IgD-negative memory B cell (primary cell): ENCODE results near the gene SLC39A8. TPM values are rescaled to one million over a fixed set of nuclear protein-coding genes. Genes with fewer than 3 reads are reported as not detected.

Experiments used
- H3K27ac Mint-ChIP-seq, 3 donors: one replicate each; pipeline ENCODE4 v1.8.0; 2020 to 2022; ENCODE audit warnings: mild to moderate bottlenecking in 3 of 3, mixed read lengths in 3 of 3, moderate library complexity in 1 of 3
- H3K27me3 Mint-ChIP-seq: one replicate; pipeline ENCODE4 v1.8.0; 2021; ENCODE audit warnings: mixed read lengths
- H3K36me3 Mint-ChIP-seq: one replicate; pipeline ENCODE4 v1.8.0; 2020; ENCODE audit warnings: mild to moderate bottlenecking, mixed read lengths
- H3K4me1 Mint-ChIP-seq, 3 donors: one replicate each; pipeline ENCODE4 v1.8.0; 2020 to 2022; ENCODE audit warnings: mixed read lengths in 3 of 3, mild to moderate bottlenecking in 1 of 3
- H3K4me3 Mint-ChIP-seq, 4 donors: one replicate each; pipeline ENCODE4 v1.8.0; 2020 to 2022; ENCODE audit warnings: mild to moderate bottlenecking in 4 of 4, mixed read lengths in 4 of 4, moderate library complexity in 3 of 4
- H3K9me3 Mint-ChIP-seq, 3 donors: one replicate each; pipeline ENCODE4 v1.8.0; 2020 to 2021; ENCODE audit warnings: mixed read lengths in 3 of 3, mild to moderate bottlenecking in 1 of 3
- polyA plus RNA-seq: library from polyadenylated mRNA; unstranded; fragments of 300-500 nt; fragmentation: Illumina TruSeq; gene quantifications from one replicate; pipeline ENCODE4 v1.2.3, GENCODE V29; 2021

Gene SLC39A8
- polyA plus RNA-seq, 1 donor from 2014 or later, result 4.3 TPM

- Mint-ChIP-seq H3K27ac (no peak overlapping the region), H3K4me3 (no peak overlapping the region), H3K9me3 (no peaks in the 10 kb centered on the region), H3K36me3 (no peaks in the 10 kb centered on the region), H3K4me1 (peaks cover 3 to 7% (median 5%) of the 10 kb centered on the region in 3 donors), H3K27me3 (no peaks in the 10 kb centered on the region)
Measured at GRCh38 chr4:102350634-102351033, 5.4 kb upstream of the SLC39A8 start.

- no peaks in the 10 kb centered on the region for H3K36me3 Mint-ChIP-seq
- no peaks in the 10 kb centered on the region for H3K9me3 Mint-ChIP-seq
- H3K27me3 Mint-ChIP-seq, result no peaks in the 10 kb centered on the region
- peaks cover 5 to 15% (median 14%) of the 10 kb centered on the region in 3 donors for H3K4me1 Mint-ChIP-seq
- H3K27ac Mint-ChIP-seq, result no peak overlapping the region
- no peak overlapping the region for H3K4me3 Mint-ChIP-seq
Measured at GRCh38 chr4:102348701-102349100, 3.4 kb upstream of the SLC39A8 start.

- Mint-ChIP-seq H3K4me1 (peaks cover 5 to 18% (median 16%) of the 10 kb centered on the region in 3 donors), H3K36me3 (peaks cover 2% of the 10 kb centered on the region), H3K9me3 (no peaks in the 10 kb centered on the region), H3K4me3 (peak overlapping the region; percentile 87 to 98 (median 93)), H3K27me3 (peaks cover 4% of the 10 kb centered on the region), H3K27ac (peak overlapping the region; percentile 80 to 94 (median 91))
Measured at GRCh38 chr4:102345795-102346100, 466 bp upstream of the SLC39A8 start.

- peak overlapping the region; percentile 87 to 98 (median 93) for H3K4me3 Mint-ChIP-seq
- peaks cover 6 to 18% (median 16%) of the 10 kb centered on the region in 3 donors for H3K4me1 Mint-ChIP-seq
- H3K36me3 Mint-ChIP-seq, result peaks cover 4% of the 10 kb centered on the region
- H3K9me3 Mint-ChIP-seq, result no peaks in the 10 kb centered on the region
- H3K27ac Mint-ChIP-seq, result peak overlapping the region; percentile 80 to 94 (median 91)
- peaks cover 4% of the 10 kb centered on the region for H3K27me3 Mint-ChIP-seq
Measured at GRCh38 chr4:102344520-102344953, 745 bp downstream of the SLC39A8 start.

DNA sequence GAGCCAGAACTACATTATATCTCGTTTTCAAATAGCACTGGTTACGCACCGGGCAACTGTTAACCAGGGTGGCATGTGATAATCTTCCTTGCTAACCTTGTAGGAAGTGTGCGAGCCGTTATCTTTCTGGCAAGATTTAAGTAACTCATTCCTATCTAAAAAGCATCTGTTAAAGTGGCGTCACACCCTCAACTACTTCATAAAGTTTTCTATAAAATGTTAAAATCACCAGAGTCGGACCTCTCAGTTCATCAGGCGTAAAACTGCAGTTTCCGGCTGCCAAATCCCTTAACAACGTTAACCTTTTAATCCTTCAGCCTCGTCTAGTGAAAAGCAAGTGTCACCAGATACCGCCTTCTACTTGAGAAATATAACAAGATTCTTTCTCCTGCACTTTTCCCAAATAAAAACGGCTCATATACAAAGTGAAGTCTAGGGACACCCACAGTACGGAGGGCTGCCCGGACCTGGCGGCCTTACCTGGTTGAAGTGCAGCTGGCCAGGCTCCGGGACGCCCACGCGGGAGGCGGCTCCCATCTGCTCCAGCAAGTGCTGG is 1.2 kb downstream of the SLC39A8 start:
- Mint-ChIP-seq H3K9me3 (no peaks in the 10 kb centered on the region), H3K36me3 (peaks cover 6% of the 10 kb centered on the region), H3K4me3 (peak overlapping the region; percentile 87 to 98 (median 93)), H3K27me3 (peaks cover 4% of the 10 kb centered on the region), H3K4me1 (peaks cover 6 to 18% (median 16%) of the 10 kb centered on the region in 3 donors), H3K27ac (peak overlapping the region in 2 of 3 donors; percentile 75 to 80)

GRCh38 chr4:102342404-102343074 is 2.7 kb downstream of the SLC39A8 start:
- peaks cover 6 to 18% (median 16%) of the 10 kb centered on the region in 3 donors for H3K4me1 Mint-ChIP-seq
- no peaks in the 10 kb centered on the region for H3K9me3 Mint-ChIP-seq
- peak overlapping the region in 2 of 4 donors; percentile 14 to 56 for H3K4me3 Mint-ChIP-seq
- H3K27me3 Mint-ChIP-seq, result peaks cover 4% of the 10 kb centered on the region
- peaks cover 6% of the 10 kb centered on the region for H3K36me3 Mint-ChIP-seq
- H3K27ac Mint-ChIP-seq, result no peak overlapping the region

GRCh38 chr4:102341201-102341600 is 4.1 kb downstream of the SLC39A8 start:
- Mint-ChIP-seq H3K27ac (no peak overlapping the region), H3K27me3 (peaks cover 4% of the 10 kb centered on the region), H3K9me3 (no peaks in the 10 kb centered on the region), H3K36me3 (peaks cover 6% of the 10 kb centered on the region), H3K4me1 (peaks cover 6 to 16% (median 14%) of the 10 kb centered on the region in 3 donors), H3K4me3 (peak overlapping the region in 1 of 4 donors; percentile 2)

DNA sequence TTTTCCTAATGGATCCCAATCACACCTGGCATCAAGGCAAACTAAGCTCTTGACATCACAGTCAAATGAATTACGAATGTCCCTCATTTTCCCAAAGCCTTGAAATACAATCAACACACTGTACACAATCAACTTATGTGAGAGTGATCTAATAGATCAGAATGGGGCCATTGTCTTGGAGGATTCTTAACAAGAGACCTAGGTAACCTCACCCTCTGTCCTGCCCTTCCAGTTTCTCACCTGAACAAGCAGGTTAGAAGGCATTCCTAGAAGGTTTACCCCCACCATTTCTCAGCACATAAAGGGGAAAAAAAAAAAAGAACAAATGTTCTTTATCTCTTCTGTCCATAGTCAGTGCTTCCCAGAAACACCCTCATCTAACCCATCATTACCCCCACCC is 6.3 kb downstream of the SLC39A8 start:
- Mint-ChIP-seq H3K4me3 (no peak overlapping the region), H3K9me3 (no peaks in the 10 kb centered on the region), H3K4me1 (peaks cover 1 to 7% (median 4%) of the 10 kb centered on the region in 3 donors), H3K27me3 (peaks cover 4% of the 10 kb centered on the region), H3K36me3 (peaks cover 6% of the 10 kb centered on the region), H3K27ac (no peak overlapping the region)

- Mint-ChIP-seq H3K4me1 (peaks cover 0 to 4% (median 1%) of the 10 kb centered on the region in 3 donors), H3K9me3 (no peaks in the 10 kb centered on the region), H3K4me3 (no peak overlapping the region), H3K27me3 (peaks cover 4% of the 10 kb centered on the region), H3K27ac (no peak overlapping the region), H3K36me3 (peaks cover 6% of the 10 kb centered on the region)
Measured at GRCh38 chr4:102338405-102338804, 6.9 kb downstream of the SLC39A8 start.

- Mint-ChIP-seq H3K36me3 (peaks cover 3% of the 10 kb centered on the region), H3K27ac (no peak overlapping the region), H3K4me3 (no peak overlapping the region), H3K4me1 (no peaks in the 10 kb centered on the region), H3K27me3 (peaks cover 1% of the 10 kb centered on the region), H3K9me3 (no peaks in the 10 kb centered on the region)
Measured at GRCh38 chr4:102335616-102336015, 9.7 kb downstream of the SLC39A8 start.

DNA sequence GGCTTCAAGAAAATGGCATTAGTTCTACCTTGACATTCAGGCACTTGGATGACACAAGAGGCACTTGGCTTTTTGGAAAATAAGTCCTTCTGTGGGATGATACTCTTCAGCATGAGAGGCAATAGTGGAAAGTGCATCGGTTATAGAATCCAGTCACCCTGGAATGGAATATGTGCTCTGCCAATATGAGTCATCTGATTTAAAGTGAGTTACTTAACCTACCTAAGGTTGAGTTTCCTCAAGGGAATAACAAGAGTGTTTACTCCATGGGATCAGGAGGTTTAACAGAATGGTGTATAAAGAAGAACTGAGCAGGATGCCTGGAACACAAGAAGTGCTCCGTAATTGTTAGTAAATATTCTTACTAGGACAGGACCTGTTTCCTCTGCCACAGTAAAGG is 10.7 kb downstream of the SLC39A8 start:
- no peaks in the 10 kb centered on the region for H3K9me3 Mint-ChIP-seq
- H3K4me3 Mint-ChIP-seq, result no peak overlapping the region
- H3K4me1 Mint-ChIP-seq, result no peaks in the 10 kb centered on the region
- peaks cover 1% of the 10 kb centered on the region for H3K27me3 Mint-ChIP-seq
- H3K36me3 Mint-ChIP-seq, result peaks cover 4% of the 10 kb centered on the region
- no peak overlapping the region for H3K27ac Mint-ChIP-seq

GRCh38 chr4:102333787-102334186 is 11.5 kb downstream of the SLC39A8 start:
- Mint-ChIP-seq H3K27me3 (peaks cover 1% of the 10 kb centered on the region), H3K27ac (no peak overlapping the region), H3K9me3 (no peaks in the 10 kb centered on the region), H3K36me3 (peaks cover 4% of the 10 kb centered on the region), H3K4me1 (peaks cover 0 to 3% (median 0%) of the 10 kb centered on the region in 3 donors), H3K4me3 (no peak overlapping the region)

DNA sequence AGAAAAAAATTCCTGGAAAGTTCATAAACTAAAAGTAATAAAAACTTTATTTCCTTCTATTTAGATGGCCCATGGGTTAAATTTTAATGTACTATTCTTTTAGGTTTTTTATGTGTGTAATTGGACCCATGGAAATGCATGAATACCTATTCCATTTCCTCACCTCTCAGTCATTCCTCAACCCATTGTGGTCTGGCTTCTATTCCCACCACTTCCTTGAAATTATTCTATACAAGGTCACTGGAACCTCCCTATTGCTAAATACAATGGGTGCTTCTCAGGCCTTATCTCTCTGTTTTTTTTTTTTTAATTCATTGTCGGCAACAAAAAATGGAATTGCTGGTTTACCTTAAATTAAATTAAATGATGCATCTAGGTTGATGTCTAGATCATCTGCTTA is 17.2 kb downstream of the SLC39A8 start:
- Mint-ChIP-seq H3K4me1 (peaks cover 0 to 3% (median 2%) of the 10 kb centered on the region in 3 donors), H3K27ac (no peak overlapping the region), H3K36me3 (peaks cover 6% of the 10 kb centered on the region), H3K9me3 (peaks cover 0 to 2% (median 0%) of the 10 kb centered on the region in 3 donors), H3K4me3 (no peak overlapping the region), H3K27me3 (peaks cover 5% of the 10 kb centered on the region)

DNA sequence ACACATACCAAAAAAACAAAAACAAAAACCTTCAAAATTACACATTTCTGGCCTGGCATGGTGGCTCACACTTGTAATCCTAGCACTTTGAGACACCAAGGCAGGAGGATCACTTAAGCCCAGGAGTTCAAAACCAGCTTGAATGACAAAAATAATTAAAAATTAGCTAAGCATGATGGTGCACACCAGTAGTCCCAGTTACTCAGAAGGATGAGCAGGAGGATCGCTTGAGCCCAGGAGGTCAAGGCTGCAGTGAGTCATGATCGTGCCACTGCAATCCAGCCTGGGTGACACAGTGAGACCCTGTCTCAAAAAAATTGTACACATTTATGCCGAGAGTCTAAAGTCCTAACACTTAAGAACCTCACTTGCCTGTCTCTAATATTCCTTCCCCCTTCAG is 18.3 kb downstream of the SLC39A8 start:
- no peak overlapping the region for H3K27ac Mint-ChIP-seq
- no peak overlapping the region for H3K4me3 Mint-ChIP-seq
- peaks cover 5% of the 10 kb centered on the region for H3K27me3 Mint-ChIP-seq
- H3K4me1 Mint-ChIP-seq, result peaks cover under 1 to 3% (median 3%) of the 10 kb centered on the region in 3 donors
- H3K36me3 Mint-ChIP-seq, result peaks cover 6% of the 10 kb centered on the region
- H3K9me3 Mint-ChIP-seq, result peaks cover 0 to 2% (median 0%) of the 10 kb centered on the region in 3 donors

DNA sequence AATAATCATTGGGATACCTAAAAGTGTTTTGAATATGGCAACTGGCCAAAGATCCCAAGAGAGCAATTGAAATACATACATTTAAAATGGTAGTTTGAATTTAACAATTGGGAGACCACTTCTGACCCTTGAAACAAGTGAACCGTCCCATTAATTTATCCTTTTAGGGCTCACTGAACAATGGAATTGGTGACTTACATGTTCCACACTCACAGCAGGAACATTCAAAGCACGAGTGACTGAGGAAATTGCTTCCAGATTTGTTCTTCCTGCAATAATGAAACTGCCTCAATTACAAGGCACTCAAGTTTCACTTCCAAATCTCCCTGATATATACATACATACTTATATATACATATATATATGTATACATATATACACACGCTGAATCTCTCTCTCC is 20.6 kb downstream of the SLC39A8 start:
- Mint-ChIP-seq H3K27ac (no peak overlapping the region), H3K27me3 (peaks cover 3% of the 10 kb centered on the region), H3K4me3 (no peak overlapping the region), H3K4me1 (peaks cover 11 to 15% (median 13%) of the 10 kb centered on the region in 3 donors), H3K9me3 (peaks cover 0 to 2% (median 0%) of the 10 kb centered on the region in 3 donors), H3K36me3 (peaks cover 4% of the 10 kb centered on the region)

GRCh38 chr4:102322736-102323135 is 22.5 kb downstream of the SLC39A8 start:
- no peak overlapping the region for H3K27ac Mint-ChIP-seq
- no peaks in the 10 kb centered on the region for H3K36me3 Mint-ChIP-seq
- peaks cover 3% of the 10 kb centered on the region for H3K27me3 Mint-ChIP-seq
- peaks cover 0 to 2% (median 2%) of the 10 kb centered on the region in 3 donors for H3K9me3 Mint-ChIP-seq
- H3K4me1 Mint-ChIP-seq, result peaks cover 8 to 15% (median 13%) of the 10 kb centered on the region in 3 donors
- peak overlapping the region in 1 of 4 donors; percentile 61 for H3K4me3 Mint-ChIP-seq
